Measurements from ENCODE around the gene PFKFB2.

The PFKFB2 gene

GRCh38 chr1:207052911-207053769, at the start of gene PFKFB2:
Gene PFKFB2, plus strand, starts transcription at chr1:207053275. Its CDS starts 1,443 bp downstream, at chr1:207054718.
- DNase-seq: peak; percentile 93

DNA sequence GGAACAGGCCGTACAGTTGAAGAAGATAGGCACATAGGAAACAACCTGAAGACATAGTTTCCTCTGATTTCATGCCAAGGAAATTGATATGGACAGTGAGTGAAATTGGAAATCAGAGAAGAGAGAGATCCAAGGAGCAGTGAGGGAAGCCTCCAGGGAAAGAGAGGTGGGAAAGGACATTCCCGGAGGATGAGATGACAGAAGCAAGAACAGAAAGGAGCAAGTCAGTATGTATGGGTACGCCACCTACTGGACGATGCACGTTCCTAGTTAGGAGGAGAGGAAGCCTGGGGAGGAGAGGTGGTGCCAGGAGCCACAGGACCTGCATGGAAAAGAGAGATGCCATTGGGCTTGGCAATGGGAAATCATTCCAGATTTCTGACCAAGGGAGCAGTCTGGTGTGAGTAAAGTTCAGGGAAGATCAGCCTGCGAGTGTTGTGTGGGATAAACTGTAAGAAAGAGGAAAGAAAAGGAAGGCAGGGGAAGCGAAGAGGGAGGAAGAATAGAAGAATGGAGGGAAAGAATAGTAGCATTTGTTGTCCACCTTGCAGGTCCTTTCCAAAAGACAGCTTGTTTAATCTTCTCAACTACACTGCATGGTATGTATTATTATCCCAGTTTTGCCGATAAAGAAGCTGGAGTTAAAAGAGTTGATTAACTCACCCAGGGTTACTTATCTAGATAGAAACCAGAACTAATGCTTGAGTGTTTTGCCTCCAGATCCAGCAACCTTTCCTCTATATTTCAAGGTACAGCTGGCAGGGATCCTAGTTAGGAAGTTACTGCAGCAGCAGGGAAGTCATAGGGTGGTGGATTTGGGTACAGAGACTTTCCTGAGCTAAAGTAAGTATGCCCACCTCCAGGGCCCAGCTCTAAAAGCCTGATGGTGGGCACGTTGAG, 47.9 kb upstream of the PFKFB2 start:
- DNase-seq: no peak

DNA sequence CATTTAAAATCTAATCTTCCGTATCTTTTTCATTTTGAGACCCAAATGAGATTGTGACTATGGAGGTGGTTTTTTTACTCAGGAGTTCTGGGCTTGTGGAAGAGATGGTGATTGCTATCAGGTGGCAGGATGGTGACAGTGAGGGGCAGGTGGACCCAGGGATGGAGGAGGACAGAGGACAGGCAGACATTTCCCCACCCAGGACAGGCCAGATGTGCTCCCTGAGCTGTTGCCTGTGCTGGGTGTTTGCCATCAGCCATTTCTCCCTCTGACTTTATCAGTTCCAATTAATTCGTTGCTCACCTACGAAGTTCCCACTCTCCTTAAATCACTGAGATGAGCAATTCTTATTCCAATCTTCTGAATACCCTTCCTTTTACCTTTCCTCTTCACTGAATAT, 47.0 kb upstream of the PFKFB2 start:
- DNase-seq: no peak

GRCh38 chr1:207006914-207007313, 46.2 kb upstream of the PFKFB2 start:
- DNase-seq: no peak

- DNase-seq: no peak
These were observed 45.6 kb upstream of the PFKFB2 start for GRCh38 chr1:207007352-207008033.

DNA sequence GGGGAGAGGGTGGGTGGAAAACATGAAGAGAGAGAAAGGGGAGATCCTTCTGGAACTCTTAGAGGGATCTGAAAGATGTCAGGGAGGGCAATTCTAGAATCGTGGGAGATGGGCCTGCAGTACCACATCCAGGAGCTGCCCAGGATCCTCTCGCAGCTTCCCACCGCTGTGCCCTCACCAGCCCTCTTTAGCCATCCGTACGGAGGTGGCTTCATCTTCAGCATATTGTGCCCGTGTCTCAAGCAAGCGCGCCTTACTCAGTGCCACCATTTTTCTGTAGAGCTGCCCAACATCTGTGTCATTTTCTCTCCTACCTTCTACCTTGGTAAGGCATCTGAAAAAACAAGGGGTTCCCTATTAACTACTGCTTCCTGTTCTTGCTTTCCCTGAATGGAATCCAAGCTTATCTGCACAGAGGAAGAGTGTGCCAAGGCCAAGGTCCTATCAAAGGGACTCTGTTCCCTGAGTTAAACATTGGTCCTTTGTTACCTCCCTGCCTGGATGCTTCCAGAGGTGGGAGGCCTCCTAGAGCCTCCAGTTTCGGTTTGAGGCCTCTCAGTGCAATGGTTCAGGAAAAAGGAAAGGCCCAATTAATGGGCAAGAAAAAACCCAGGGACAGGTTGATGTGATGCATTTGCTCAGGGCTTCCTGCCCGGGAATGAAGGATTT, 43.8 kb upstream of the PFKFB2 start:
- no peak for DNase-seq

DNA sequence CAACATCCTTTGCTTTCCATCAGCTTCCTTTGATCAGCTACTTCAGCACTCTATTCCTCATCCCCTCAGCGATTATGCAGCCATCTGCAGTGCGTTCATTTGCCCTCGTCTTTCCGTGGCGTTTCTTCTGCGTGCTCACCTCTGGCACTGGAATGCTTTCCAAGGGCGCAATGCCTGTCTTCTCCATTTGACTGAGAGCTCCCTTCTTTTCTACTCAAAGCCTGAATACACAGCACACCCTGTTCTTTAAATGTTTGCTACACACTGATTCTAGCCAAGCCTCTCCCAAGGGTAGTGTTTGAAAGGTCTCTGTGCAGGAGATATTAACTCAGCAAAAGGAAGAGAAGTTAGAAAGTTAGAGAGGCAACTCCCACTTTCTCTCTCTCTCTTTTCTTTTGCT, 43.1 kb upstream of the PFKFB2 start:
- no peak for DNase-seq

DNA sequence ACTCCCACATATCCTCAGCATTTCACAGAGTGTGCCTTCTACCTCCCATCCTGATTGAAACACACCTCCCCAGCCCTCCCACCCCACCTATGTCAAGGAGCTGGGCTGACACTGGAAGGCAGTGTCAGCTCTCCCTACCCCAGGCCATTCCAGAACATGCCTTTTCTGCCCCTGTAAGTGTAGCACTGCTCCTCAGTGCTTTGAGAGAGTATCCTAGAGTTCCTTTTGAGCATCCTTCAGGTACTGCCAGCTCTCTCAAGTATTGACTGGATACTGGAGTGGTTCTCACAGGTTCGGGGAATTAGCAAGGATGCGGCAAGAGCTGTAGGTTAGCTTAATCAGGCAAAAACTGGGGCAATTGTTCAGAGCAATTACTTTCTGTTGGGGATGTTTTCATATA, 42.3 kb upstream of the PFKFB2 start:
- no peak for DNase-seq

GRCh38 chr1:207013321-207014085, 39.6 kb upstream of the PFKFB2 start:
- DNase-seq: no peak

- DNase-seq: no peak
These were observed 38.3 kb upstream of the PFKFB2 start for GRCh38 chr1:207014728-207015127.

DNA sequence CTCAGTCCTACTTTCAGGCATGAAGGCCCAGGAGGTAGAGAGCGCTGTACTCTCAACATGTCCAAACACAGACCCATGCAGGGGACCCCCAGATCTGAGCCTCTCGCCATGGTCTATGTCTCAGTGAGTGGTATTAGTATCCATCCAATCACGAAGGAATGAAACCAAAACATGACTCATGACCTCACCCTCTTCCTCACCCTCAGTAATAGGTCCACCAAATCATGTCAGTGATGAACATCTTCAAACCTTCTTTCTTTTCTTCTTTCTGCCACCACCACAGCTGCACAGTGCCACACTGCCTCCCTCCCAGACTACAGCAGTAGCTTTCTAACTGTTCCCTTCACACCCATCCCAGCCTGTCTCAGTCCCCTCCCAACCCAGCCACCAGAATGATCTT, 37.3 kb upstream of the PFKFB2 start:
- DNase-seq: no peak

- no peak for DNase-seq
These were observed 35.2 kb upstream of the PFKFB2 start for GRCh38 chr1:207017615-207018559.

DNA sequence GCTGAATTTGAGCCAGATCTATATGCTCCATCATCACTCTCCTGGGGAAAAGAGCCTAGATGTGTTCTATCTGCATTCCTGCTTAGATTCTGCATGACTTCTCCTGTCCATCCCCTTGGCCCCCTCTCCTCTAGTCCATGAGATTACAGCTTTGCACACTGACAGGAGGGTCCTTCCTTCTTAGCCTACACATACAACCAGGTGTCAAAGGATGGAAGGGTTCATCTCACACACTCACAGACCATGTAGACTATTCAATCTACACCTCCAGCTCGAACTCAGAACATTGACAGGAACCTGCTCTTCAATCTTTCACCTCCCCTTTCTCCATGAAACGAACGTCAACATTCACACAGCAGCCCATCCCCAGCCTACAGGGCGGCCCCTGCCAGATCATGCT, 34.4 kb upstream of the PFKFB2 start:
- DNase-seq: no peak

- DNase-seq: no peak
These were observed 33.9 kb upstream of the PFKFB2 start for GRCh38 chr1:207019161-207019560.

DNA sequence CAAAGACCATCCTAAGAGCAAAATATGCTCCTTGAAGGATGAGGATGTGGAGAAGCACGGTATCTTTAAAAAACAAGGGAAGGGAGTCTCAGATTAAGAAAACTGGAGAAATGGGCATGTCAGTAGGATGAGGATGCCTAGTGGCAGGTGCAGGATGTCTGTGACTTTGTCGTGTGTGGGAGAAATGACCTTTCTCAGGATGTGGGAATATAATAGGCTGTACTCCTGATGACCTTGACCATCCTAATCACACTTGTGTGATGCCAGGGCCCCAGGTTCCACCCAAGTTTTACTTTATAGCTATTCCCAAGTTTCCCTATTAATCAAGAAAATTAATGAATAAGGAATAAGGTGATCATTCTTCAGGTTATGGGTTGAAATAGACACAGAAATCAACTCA, 33.4 kb upstream of the PFKFB2 start:
- DNase-seq: no peak

DNA sequence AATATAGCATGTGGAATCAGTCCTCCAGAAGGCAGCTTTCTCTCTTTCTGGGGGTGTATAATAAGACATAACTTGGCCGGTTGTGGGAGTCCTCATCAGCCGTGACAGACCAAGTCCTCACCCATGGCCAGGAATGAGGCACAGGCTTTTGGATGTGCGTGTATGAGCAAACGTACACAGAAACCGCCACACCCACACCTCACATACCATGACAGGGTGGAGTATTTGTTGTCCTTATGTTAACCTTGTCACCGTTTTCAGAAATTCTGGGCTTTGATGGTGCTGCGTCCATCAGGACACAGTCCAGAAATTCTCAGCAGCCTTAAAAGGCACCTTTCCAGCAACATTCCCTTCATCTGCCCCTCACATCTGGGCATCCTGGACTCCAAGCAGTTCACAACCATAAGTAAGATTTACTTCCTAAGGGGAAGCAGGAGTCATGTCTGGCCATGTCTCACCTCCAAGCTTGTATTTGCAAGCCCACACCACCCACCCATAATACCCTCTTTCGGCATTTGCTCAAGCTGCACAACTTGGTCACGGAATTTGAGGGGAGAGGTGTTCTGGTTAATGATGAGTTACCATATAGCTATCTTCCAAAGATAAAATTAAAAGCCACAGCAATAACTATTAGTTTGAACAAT, 32.9 kb upstream of the PFKFB2 start:
- no peak for DNase-seq

DNA sequence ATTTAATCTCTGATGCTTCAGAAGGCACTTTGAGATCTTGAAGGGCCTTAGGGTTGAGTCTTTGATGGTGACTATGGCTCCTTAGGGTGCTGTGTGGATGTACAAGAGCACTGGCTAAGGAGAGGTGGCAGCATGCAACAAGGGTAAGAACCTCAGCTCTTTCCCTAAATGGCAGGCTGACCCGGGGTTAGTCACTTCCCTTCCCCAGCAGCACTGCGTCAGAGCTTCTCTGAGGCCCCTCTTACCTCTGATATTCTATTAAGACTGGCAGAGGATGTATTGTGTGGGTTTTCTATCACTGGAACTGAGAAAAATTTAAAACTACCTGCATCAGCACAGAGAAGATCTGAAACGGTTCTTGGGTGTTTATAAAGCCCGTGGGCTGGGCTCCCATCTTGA, 32.4 kb upstream of the PFKFB2 start:
- DNase-seq: no peak

DNA sequence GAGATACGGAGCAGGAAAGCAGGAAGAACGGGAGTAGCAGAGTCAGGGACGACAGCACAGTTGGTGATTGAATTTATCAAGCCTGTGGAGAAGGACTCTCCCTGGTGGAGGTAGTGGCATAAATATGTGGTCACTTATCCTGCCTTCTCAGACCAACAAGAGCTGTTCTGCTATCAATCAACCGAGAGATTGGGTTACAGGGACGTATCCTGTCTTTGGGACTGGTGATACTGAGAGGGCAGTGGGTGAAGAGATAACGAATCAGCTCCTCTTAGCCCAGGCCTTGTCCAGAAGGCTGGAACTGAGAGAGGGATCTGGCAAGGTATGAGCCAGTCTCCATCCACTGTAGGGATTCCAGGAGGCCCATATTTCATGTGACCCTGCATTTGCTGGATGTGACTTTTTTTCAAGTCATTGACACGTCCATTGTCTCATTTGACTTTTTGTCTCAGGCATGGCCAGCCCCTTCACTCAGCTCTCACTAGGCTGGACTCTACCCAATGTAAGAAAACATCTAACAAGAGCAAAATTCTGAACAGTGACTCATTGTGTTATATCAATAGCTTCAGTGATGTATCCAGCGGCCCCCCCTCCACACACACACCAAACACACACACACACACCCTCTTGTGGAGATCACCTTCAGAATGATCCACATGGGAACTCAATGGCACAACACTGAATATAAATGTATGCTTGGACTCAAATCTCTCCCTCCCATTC, 31.8 kb upstream of the PFKFB2 start:
- no peak for DNase-seq

DNA sequence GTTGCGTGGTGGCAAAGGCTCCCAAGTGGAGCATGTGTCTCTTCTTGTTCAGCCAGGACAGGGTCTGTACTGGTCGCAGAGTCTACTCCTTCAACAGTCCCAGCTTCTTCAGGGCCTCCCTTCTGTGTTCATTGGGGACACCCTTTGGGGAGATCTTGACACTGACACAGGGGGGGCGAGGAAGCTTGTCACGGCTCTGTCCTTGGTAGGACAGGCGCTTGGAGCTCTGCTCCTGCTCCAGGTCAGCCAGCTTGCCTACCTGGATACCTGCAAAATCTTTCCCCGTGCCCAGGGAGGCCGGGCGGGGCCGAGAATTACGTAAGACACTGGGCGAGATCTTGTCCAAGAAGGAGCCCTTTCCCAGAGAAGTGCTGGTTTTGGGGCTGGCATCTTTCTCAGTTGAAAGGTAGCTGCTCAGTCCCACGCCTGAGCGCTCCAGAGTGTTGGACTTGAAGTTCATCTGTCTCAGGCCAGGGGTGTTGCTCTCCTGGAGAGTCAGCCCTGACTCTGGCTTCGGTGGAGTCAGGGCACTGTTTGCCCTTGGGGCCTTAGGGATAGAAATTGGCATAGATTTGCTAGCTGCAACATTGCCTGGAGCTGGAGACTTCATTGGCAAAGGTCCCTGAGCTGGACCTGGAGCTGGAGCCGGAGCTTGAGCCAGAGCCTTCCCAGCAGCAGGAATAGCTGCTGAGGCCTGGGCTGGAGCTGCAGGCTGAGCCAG, 31.0 kb upstream of the PFKFB2 start:
- DNase-seq: no peak

All from right forelimb (tissue), 1 donor.